Inferior parietal cortex (tissue), 1 donor: Measurements from ENCODE around the gene GNB3.
"Not testable (repeated sequence)": the region's sequence is repeated elsewhere in the genome, so short reads cannot be mapped to it uniquely, and the experiment has no call there.

ENCODE experiments used
- DNase-seq: peaks from one replicate; pipeline ENCODE4 v3.0.0-alpha.2; 2016; ENCODE audit errors: extremely low spot score

The GNB3 gene

GRCh38 chr12:6860116-6860515 lies 19.4 kb downstream of the GNB3 start:
- no peak for DNase-seq

- DNase-seq = no peak
Measured at GRCh38 chr12:6860942-6861341, 20.2 kb downstream of the GNB3 start.

- DNase-seq = no peak
Measured at GRCh38 chr12:6861391-6861790, 20.7 kb downstream of the GNB3 start.

- DNase-seq = no peak
Measured at GRCh38 chr12:6863033-6863432, 22.3 kb downstream of the GNB3 start.

GRCh38 chr12:6863586-6864321 lies 23.0 kb downstream of the GNB3 start:
- no peak for DNase-seq

GRCh38 chr12:6865307-6865706 lies 24.6 kb downstream of the GNB3 start:
- DNase-seq = not testable (repeated sequence)

GRCh38 chr12:6866163-6866919 lies 25.6 kb downstream of the GNB3 start:
- DNase-seq = no peak

- no peak for DNase-seq
Measured at GRCh38 chr12:6866920-6867412, 26.2 kb downstream of the GNB3 start.

- DNase-seq = peak; percentile 75
Measured at GRCh38 chr12:6867413-6868210, 26.9 kb downstream of the GNB3 start, which contains the start of gene TPI1. TSS of gene TPI1 (plus strand) at chr12:6867531. CDS start at chr12:6867567, 36 bp downstream.

- DNase-seq = no peak
Measured at GRCh38 chr12:6868211-6869048, 27.7 kb downstream of the GNB3 start.

GRCh38 chr12:6869049-6870021 lies 28.6 kb downstream of the GNB3 start:
- DNase-seq = peak; percentile 91

- not testable (repeated sequence) for DNase-seq
Measured at GRCh38 chr12:6870304-6870703, 29.6 kb downstream of the GNB3 start.

GRCh38 chr12:6871052-6871957 lies 30.6 kb downstream of the GNB3 start:
- no peak for DNase-seq

GRCh38 chr12:6872073-6873048 lies 31.6 kb downstream of the GNB3 start:
- peak; percentile 76 for DNase-seq

- DNase-seq = peak; percentile 88
Measured at GRCh38 chr12:6873094-6874014, 32.6 kb downstream of the GNB3 start, which contains the start of gene SPSB2. TSS of gene SPSB2 (minus strand) at chr12:6873303. CDS start at chr12:6872901, 402 bp downstream.

- not testable (repeated sequence) for DNase-seq
Measured at GRCh38 chr12:6874015-6874368, 33.3 kb downstream of the GNB3 start.
